ENCODE results near the gene C5orf34. TPM values are rescaled to one million over a fixed set of nuclear protein-coding genes. Genes with fewer than 3 reads are reported as not detected.
"Not testable (repeated sequence)": the region's sequence is repeated elsewhere in the genome, so short reads cannot be mapped to it uniquely, and the experiment has no call there.

Gene C5orf34
- polyA plus RNA-seq, 1 donor from 2014 or later, result 12.7 TPM

GRCh38 chr5:43461066-43461465 is 53.9 kb downstream of the C5orf34 start:
- no peaks in the 10 kb centered on the region for H3F3A ChIP-seq (ENCODE audit: insufficient read depth, low read length, poor library complexity, severe bottlenecking)
- no peaks in the 10 kb centered on the region for H3K36me3 ChIP-seq (ENCODE audit: insufficient read depth, low read length)
- H3K9me3 ChIP-seq (ENCODE audit: low read length), result peaks cover 4% of the 10 kb centered on the region
- H3K79me2 ChIP-seq (replicated peaks; ENCODE audit: insufficient read depth, low read length), result no peaks in the 10 kb centered on the region
- TF ChIP-seq MXI1 (conservative IDR thresholded peaks at IDR 0.05; ENCODE audit: poor library complexity, severe bottlenecking), result no peak
- TF ChIP-seq, protein P1, sequence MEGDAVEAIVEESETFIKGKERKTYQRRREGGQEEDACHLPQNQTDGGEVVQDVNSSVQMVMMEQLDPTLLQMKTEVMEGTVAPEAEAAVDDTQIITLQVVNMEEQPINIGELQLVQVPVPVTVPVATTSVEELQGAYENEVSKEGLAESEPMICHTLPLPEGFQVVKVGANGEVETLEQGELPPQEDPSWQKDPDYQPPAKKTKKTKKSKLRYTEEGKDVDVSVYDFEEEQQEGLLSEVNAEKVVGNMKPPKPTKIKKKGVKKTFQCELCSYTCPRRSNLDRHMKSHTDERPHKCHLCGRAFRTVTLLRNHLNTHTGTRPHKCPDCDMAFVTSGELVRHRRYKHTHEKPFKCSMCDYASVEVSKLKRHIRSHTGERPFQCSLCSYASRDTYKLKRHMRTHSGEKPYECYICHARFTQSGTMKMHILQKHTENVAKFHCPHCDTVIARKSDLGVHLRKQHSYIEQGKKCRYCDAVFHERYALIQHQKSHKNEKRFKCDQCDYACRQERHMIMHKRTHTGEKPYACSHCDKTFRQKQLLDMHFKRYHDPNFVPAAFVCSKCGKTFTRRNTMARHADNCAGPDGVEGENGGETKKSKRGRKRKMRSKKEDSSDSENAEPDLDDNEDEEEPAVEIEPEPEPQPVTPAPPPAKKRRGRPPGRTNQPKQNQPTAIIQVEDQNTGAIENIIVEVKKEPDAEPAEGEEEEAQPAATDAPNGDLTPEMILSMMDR (IDR thresholded peaks at IDR 0.05; ENCODE audit: poor library complexity, severe bottlenecking), result no peak
- TF ChIP-seq REST (IDR thresholded peaks at IDR 0.05; ENCODE audit: borderline replicate concordance), result no peak
- TF ChIP-seq EP300 (conservative IDR thresholded peaks at IDR 0.05; ENCODE audit: poor library complexity, severe bottlenecking), result no peak
- TF ChIP-seq RAD21 (conservative IDR thresholded peaks at IDR 0.05), result no peak
- no peak for TF ChIP-seq EZH2 (IDR thresholded peaks at IDR 0.05; ENCODE audit: borderline replicate concordance, insufficient read depth, low read length, poor library complexity, severe bottlenecking)
- TF ChIP-seq SMC3 (conservative IDR thresholded peaks at IDR 0.05; ENCODE audit: poor library complexity), result no peak
- TF ChIP-seq TAF1 (IDR thresholded peaks at IDR 0.05; ENCODE audit: low read depth), result no peak
- no peak for TF ChIP-seq POLR2AphosphoS5 (IDR thresholded peaks at IDR 0.05)
- H3K9me2 ChIP-seq (ENCODE audit: insufficient read depth, low read length), result no peaks in the 10 kb centered on the region
- H4K20me1 ChIP-seq (ENCODE audit: insufficient read depth), result no peaks in the 10 kb centered on the region
- no peak overlapping the region for H3K4me3 ChIP-seq (ENCODE audit: low read length)
- no peaks in the 10 kb centered on the region for H3K27me3 ChIP-seq (ENCODE audit: insufficient read depth, low read depth, low read length)
- no peak overlapping the region for H2AFZ ChIP-seq (ENCODE audit: low read depth, low read length)
- no peak overlapping the region for H3K4me2 ChIP-seq (ENCODE audit: low read length)
- no peak overlapping the region for H3K9ac ChIP-seq (ENCODE audit: low read length)
- no peak overlapping the region for H3K27ac ChIP-seq (ENCODE audit: low read length)

DNA sequence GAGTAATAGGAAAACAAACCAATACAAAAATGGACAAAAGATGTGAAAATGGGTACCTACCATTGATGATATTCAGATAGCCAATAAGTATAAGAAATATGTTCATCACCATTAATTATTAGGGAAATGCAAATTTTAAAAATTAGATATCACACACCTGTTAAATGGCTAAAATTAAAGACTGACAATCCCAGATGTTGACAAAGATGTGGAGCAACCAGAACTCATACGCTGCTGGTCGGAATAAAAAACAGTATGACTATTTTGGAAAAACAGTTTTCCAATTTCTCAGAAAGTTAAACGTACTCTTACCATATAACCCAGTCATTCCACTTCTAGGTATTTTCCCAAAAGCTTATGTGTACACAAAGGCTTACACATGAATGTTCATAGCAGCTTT is 58.4 kb downstream of the C5orf34 start:
- Histone ChIP-seq H2AFZ (ENCODE audit: low read depth, low read length) (no peak overlapping the region), H3K27ac (ENCODE audit: low read length) (no peak overlapping the region), H3K4me2 (ENCODE audit: low read length) (no peak overlapping the region), H3K4me3 (ENCODE audit: low read length) (no peak overlapping the region), H4K20me1 (ENCODE audit: insufficient read depth) (no peaks in the 10 kb centered on the region), H3K9ac (ENCODE audit: low read length) (no peak overlapping the region), H3K36me3 (ENCODE audit: insufficient read depth, low read length) (no peaks in the 10 kb centered on the region), H3K9me2 (ENCODE audit: insufficient read depth, low read length) (no peaks in the 10 kb centered on the region), H3K9me3 (ENCODE audit: low read length) (peaks cover 4% of the 10 kb centered on the region), H3K79me2 (replicated peaks; ENCODE audit: insufficient read depth, low read length) (no peaks in the 10 kb centered on the region), H3F3A (ENCODE audit: insufficient read depth, low read length, poor library complexity, severe bottlenecking) (no peaks in the 10 kb centered on the region), H3K27me3 (ENCODE audit: insufficient read depth, low read depth, low read length) (no peaks in the 10 kb centered on the region)
- TF ChIP-seq SMC3 (conservative IDR thresholded peaks at IDR 0.05; ENCODE audit: poor library complexity) (no peak), EZH2 (IDR thresholded peaks at IDR 0.05; ENCODE audit: borderline replicate concordance, insufficient read depth, low read length, poor library complexity, severe bottlenecking) (no peak), TAF1 (IDR thresholded peaks at IDR 0.05; ENCODE audit: low read depth) (no peak), REST (IDR thresholded peaks at IDR 0.05; ENCODE audit: borderline replicate concordance) (no peak), RAD21 (conservative IDR thresholded peaks at IDR 0.05) (no peak), POLR2AphosphoS5 (IDR thresholded peaks at IDR 0.05) (no peak)
- TF ChIP-seq, protein P1 (IDR thresholded peaks at IDR 0.05; ENCODE audit: poor library complexity, severe bottlenecking), result no peak

DNA sequence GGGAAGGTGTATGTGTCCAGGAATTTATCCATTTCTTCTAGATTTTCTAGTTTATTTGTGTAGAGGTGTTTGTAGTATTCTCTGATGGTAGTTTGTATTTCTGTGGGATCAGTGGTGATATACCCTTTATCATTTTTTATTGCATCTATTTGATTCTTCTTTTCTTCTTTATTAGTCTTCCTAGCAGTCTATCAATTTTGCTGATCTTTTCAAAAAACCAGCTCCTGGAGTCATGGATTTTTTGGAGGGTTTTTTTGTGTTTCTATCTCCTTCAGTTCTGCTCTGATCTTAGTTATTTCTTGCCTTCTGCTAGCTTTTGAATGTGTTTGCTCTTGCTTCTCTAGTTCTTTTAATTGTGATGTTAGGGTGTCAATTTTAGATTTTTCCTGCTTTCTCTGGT is 73.4 kb downstream of the C5orf34 start:
- H3K27me3 ChIP-seq (ENCODE audit: insufficient read depth, low read depth, low read length); H4K20me1 ChIP-seq (ENCODE audit: insufficient read depth); H3K9me2 ChIP-seq (ENCODE audit: insufficient read depth, low read length); H3K27ac ChIP-seq (ENCODE audit: low read length); H3F3A ChIP-seq (ENCODE audit: insufficient read depth, low read length, poor library complexity, severe bottlenecking); H3K4me2 ChIP-seq (ENCODE audit: low read length); H3K9me3 ChIP-seq (ENCODE audit: low read length); H3K9ac ChIP-seq (ENCODE audit: low read length); H3K36me3 ChIP-seq (ENCODE audit: insufficient read depth, low read length); H2AFZ ChIP-seq (ENCODE audit: low read depth, low read length); H3K4me3 ChIP-seq (ENCODE audit: low read length); H3K79me2 ChIP-seq (replicated peaks; ENCODE audit: insufficient read depth, low read length): not testable (repeated sequence)

All from neural cell (in vitro differentiated cells).